ENCODE data around the gene SLX9. TPM values are rescaled to one million over a fixed set of nuclear protein-coding genes. Genes with fewer than 3 reads are reported as not detected.

Gene SLX9
- polyA plus RNA-seq, 1 experiment, result 12.4 TPM

DNA sequence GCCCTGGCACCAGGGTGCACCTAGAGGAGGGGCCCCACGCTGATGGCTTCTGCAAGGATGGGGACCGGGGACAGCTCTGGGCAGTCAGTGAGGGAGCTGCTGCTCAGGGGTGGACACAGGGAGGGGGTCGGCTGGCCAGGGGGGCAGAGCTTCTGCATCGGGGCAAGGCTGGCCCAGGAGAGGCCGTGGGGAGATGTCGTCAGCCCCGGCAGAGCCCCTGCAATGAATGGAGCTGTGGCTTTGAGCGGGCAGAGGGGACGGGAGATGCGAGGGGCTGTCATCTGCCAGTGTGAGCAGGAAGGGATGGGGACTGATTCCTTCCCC, 31.8 kb downstream of the SLX9 start:
- CTCF ChIA-PET, result interaction anchor here (2.1 kb wide), 1 partner anchor 23 kb away, joined by 7 read pairs; no protein-coding TSS in a partner anchor

GRCh38 chr21:44972301-44972814, 32.5 kb downstream of the SLX9 start:
- CTCF ChIA-PET, result interaction anchor here (2.1 kb wide), 1 partner anchor 24 kb away, joined by 7 read pairs; no protein-coding TSS in a partner anchor

More for the DNA sequence above, 31.8 kb downstream of the SLX9 start:
- TF ChIP-seq CTCF (IDR thresholded peaks at IDR 0.05; ENCODE audit: insufficient read depth, low read depth, low read length), result no peak
- no peak overlapping the region for H3K4me3 ChIP-seq (ENCODE audit: low read depth, low read length)
- H3K36me3 ChIP-seq (ENCODE audit: control insufficient read depth, insufficient read depth, low read length), result peaks cover 16% of the 10 kb centered on the region
- DNase-seq (ENCODE audit: low read depth), result no peak
- POLR2A ChIA-PET, result no interaction called here
- no peaks in the 10 kb centered on the region for H3K27me3 ChIP-seq (ENCODE audit: control insufficient read depth, insufficient read depth, low read length)

DNA sequence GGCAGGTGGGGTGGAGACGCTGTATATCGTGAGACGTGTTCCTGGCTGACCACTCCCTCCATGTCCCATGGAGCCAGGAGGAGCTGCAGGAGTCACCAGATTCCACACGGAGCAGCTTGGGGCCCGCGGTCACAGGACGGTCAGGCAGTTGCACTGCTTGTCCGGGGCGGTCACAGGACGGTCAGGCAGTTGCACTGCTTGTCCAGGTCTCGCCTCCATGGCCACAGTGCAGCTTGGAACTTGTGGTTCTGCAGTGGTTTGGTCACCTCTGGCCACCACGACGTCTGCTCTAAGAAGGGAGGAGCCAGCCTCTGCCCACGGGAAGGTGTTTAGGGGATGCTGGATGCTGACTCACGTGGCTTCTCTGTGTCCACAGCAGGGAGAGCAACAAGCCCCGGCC, 33.0 kb downstream of the SLX9 start:
- Histone ChIP-seq H3K36me3 (ENCODE audit: control insufficient read depth, insufficient read depth, low read length) (peaks cover 9% of the 10 kb centered on the region), H3K27me3 (ENCODE audit: control insufficient read depth, insufficient read depth, low read length) (no peaks in the 10 kb centered on the region), H3K4me3 (ENCODE audit: low read depth, low read length) (no peak overlapping the region)
- ChIA-PET POLR2A (no interaction called here), CTCF (interaction anchor here (0.6 to 2.1 kb wide), 2 partner anchors 24 to 276 kb away, joined by 3 to 7 read pairs; no protein-coding TSS in a partner anchor)
- DNase-seq (ENCODE audit: low read depth), result no peak
- no peak for TF ChIP-seq CTCF (IDR thresholded peaks at IDR 0.05; ENCODE audit: insufficient read depth, low read depth, low read length)

More at GRCh38 chr21:44972301-44972814, 32.5 kb downstream of the SLX9 start:
- no peak for DNase-seq (ENCODE audit: low read depth)
- Histone ChIP-seq H3K36me3 (ENCODE audit: control insufficient read depth, insufficient read depth, low read length) (peaks cover 13% of the 10 kb centered on the region), H3K4me3 (ENCODE audit: low read depth, low read length) (no peak overlapping the region), H3K27me3 (ENCODE audit: control insufficient read depth, insufficient read depth, low read length) (no peaks in the 10 kb centered on the region)
- POLR2A ChIA-PET, result no interaction called here
- no peak for TF ChIP-seq CTCF (IDR thresholded peaks at IDR 0.05; ENCODE audit: insufficient read depth, low read depth, low read length)

DNA sequence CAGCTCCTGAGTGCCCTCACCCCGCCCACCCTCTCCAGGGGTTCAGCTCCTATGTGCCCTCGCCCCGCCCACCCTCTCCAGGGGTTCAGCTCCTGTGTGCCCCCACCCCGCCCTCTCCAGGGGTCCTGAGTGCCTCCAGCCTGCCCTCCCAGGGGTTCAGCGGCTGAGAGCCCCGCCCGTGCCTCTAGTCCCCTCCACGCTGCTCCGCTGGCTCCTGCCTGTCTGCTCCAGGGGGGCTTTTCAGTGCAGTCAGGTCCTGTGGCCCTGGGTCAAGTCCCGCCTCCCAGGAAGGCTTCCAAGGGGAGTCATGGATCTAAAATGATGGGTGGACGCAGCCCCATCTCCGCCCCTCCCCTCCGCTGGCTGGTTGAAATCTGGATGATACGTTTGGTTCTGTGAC, 33.8 kb downstream of the SLX9 start:
- ChIA-PET CTCF (interaction anchor here (1.1 kb wide), 1 partner anchor 163 kb away, joined by 3 read pairs; no protein-coding TSS in a partner anchor), POLR2A (no interaction called here)
- DNase-seq (ENCODE audit: low read depth), result no peak
- H3K36me3 ChIP-seq (ENCODE audit: control insufficient read depth, insufficient read depth, low read length), result peaks cover 5% of the 10 kb centered on the region
- TF ChIP-seq CTCF (IDR thresholded peaks at IDR 0.05; ENCODE audit: insufficient read depth, low read depth, low read length), result no peak
- H3K4me3 ChIP-seq (ENCODE audit: low read depth, low read length), result no peak overlapping the region
- H3K27me3 ChIP-seq (ENCODE audit: control insufficient read depth, insufficient read depth, low read length), result no peaks in the 10 kb centered on the region

DNA sequence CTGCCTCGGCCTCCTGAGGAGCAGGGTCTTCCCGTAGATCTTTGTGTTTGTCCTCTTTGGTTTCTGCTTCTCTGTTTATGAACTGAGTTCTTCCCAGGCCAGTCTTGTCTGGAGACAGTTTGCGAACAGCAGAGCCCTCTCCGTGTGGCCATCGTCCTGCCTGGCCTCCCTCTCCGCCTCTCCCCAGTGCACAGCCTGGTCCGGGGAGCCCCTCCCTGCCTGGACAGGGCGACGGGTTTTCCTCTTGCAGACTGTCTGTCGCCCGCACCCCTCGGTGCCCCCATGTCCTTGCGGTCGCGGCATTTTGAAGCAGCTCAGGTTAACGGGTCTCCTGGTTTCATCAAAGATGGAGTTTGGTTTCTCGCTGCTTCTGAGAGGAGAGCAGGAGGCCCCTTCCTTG, 34.8 kb downstream of the SLX9 start:
- POLR2A ChIA-PET, result no interaction called here
- H3K4me3 ChIP-seq (ENCODE audit: low read depth, low read length), result no peak overlapping the region
- H3K27me3 ChIP-seq (ENCODE audit: control insufficient read depth, insufficient read depth, low read length), result no peaks in the 10 kb centered on the region
- CTCF ChIA-PET, result interaction anchor here (1.1 kb wide), 1 partner anchor 162 kb away, joined by 3 read pairs; no protein-coding TSS in a partner anchor
- H3K36me3 ChIP-seq (ENCODE audit: control insufficient read depth, insufficient read depth, low read length), result peaks cover 3% of the 10 kb centered on the region
- DNase-seq (ENCODE audit: low read depth), result no peak
- TF ChIP-seq CTCF (IDR thresholded peaks at IDR 0.05; ENCODE audit: insufficient read depth, low read depth, low read length), result no peak
